Gastroesophageal sphincter (tissue), 3 donors: ENCODE results near the gene PLEKHO2.

Experiments
- POLR2A ChIP-seq, 2 donors: fragments of 450-650 bp; IDR thresholded peaks; one replicate each; pipeline ENCODE4 v1.6.1; 2017; ENCODE audit warnings: antibody characterized with exemption in 2 of 2, mild to moderate bottlenecking in 2 of 2, moderate library complexity in 1 of 2
- TF ChIP-seq, protein P1 (sequence below), 4 experiments: fragments of 200-600 bp in 2 of 4; fragments of 450-650 bp in 2 of 4; sonication (generic) in 1 of 4; IDR thresholded peaks; one replicate each; pipeline ENCODE4 v1.5.1; 2017 to 2019; ENCODE audit warnings: antibody characterized with exemption in 4 of 4, mild to moderate bottlenecking in 2 of 4, moderate library complexity in 2 of 4

GRCh38 chr15:64870353-64870752 is 28.6 kb downstream of the PLEKHO2 start:
- TF ChIP-seq, protein P1, sequence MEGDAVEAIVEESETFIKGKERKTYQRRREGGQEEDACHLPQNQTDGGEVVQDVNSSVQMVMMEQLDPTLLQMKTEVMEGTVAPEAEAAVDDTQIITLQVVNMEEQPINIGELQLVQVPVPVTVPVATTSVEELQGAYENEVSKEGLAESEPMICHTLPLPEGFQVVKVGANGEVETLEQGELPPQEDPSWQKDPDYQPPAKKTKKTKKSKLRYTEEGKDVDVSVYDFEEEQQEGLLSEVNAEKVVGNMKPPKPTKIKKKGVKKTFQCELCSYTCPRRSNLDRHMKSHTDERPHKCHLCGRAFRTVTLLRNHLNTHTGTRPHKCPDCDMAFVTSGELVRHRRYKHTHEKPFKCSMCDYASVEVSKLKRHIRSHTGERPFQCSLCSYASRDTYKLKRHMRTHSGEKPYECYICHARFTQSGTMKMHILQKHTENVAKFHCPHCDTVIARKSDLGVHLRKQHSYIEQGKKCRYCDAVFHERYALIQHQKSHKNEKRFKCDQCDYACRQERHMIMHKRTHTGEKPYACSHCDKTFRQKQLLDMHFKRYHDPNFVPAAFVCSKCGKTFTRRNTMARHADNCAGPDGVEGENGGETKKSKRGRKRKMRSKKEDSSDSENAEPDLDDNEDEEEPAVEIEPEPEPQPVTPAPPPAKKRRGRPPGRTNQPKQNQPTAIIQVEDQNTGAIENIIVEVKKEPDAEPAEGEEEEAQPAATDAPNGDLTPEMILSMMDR (IDR thresholded peaks at IDR 0.05): no peak
- no peak for TF ChIP-seq POLR2A (IDR thresholded peaks at IDR 0.05)
